T-helper 2 cell (primary cell): ENCODE data around the gene RAP1GAP2.
"Not testable (repeated sequence)": the region's sequence is repeated elsewhere in the genome, so short reads cannot be mapped to it uniquely, and the experiment has no call there.

ENCODE experiments used
- DNase-seq, 5 experiments: peaks; one replicate each; pipeline versions ENCODE4 v3.0.0 to v3.0.0-alpha.2; 2012 to 2022

The RAP1GAP2 gene

GRCh38 chr17:2815781-2816185 lies 19.5 kb downstream of the RAP1GAP2 start:
- DNase-seq = no peak

DNA sequence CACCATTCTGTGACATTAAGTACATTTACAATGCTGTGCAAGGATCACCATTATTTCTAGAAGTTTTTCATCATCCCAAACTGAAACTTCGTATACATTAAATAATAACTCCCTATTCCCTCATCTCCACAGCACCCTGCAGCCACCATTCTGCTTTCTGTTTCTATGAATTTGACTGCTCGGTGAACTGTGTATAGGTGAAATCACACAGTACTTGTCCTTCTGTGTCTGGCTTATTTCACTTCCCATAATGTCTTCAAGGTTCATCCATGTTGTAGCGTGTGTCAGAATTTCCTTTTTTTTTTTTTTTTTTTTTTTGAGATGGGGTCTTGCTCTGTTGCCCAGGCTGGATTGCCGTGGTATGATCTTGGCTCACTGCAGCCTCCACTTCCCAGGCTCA lies 20.4 kb downstream of the RAP1GAP2 start:
- no peak for DNase-seq

- DNase-seq = not testable (repeated sequence)
These were observed 23.1 kb downstream of the RAP1GAP2 start for GRCh38 chr17:2819294-2819693.

DNA sequence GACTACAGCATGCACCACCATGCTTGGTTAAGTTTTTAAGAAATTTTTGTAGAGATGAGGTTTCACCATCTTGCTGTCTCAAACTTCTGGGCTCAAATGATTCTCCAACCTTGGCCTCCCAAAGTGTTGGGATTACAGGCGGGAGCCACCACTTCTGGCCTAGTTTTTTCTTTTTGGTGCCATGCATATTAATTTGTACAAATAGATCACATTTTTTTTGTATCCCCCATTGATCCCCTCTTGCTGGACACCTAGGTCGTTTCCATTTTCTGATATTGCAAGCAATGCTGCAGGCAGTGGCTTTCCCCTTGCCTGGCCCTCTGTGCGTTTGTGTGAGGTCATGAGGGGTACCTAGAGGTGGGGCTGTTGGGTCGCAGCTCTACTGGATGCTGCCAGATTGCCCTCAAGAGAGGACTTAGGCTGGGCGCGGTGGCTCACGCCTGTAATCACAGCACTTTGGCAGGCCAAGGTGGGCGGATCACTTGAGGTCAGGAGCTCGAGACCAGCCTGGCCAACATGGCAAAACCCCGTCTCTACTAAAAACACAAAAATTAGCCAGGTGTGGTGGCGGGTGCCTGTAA lies 23.8 kb downstream of the RAP1GAP2 start:
- no peak for DNase-seq

DNA sequence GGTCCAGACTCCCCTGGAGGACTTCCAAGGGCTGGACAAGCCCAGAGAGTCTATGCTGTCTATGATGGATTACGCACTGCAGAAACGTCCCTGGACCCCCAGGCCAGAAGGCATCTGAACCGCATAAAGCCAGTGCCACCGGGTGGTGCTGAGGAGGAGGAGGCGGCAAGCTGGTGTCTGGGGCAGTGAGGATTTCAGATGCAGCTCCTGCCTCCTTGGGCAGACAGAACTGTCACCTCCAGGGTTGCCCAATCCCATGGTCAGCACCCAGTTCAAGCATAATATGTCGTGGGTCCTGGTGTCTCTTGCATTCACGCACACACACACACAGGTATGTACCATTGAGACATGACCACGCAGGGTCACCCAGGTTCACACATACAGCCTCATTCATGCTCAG lies 25.6 kb downstream of the RAP1GAP2 start:
- no peak for DNase-seq

- no peak for DNase-seq
These were observed 26.1 kb downstream of the RAP1GAP2 start for GRCh38 chr17:2822358-2822757.

- DNase-seq = no peak
These were observed 29.2 kb downstream of the RAP1GAP2 start for GRCh38 chr17:2825253-2825970.

GRCh38 chr17:2828397-2829038 lies 32.3 kb downstream of the RAP1GAP2 start:
- DNase-seq = peak; percentile 54 to 76 (median 67)

GRCh38 chr17:2830678-2831077 lies 34.4 kb downstream of the RAP1GAP2 start:
- no peak for DNase-seq

DNA sequence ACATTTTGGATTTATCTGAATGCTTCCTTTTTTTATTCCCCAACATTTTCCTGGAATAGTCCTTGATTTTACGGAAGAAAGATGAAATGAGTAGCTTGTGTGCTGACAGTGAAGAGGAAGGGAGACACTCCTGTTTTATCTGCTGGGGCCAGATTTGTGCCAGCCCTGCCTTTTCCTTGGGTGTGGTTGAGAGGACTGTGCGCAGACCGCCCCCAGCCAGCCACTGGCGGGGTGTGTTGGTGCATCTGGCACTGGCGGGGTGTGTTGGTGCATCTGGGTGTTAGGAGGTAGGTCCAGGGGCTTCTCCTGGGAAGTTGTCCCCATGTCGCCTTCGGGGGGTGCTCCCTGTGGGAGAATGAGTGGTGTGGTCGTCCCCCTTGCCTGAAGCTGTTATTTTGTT lies 39.5 kb downstream of the RAP1GAP2 start:
- no peak for DNase-seq

- peak in 3 of 5 experiments; percentile 27 to 48 (median 30) for DNase-seq
These were observed 40.9 kb downstream of the RAP1GAP2 start for GRCh38 chr17:2837147-2837561.

GRCh38 chr17:2841606-2842005 lies 45.4 kb downstream of the RAP1GAP2 start:
- no peak for DNase-seq

DNA sequence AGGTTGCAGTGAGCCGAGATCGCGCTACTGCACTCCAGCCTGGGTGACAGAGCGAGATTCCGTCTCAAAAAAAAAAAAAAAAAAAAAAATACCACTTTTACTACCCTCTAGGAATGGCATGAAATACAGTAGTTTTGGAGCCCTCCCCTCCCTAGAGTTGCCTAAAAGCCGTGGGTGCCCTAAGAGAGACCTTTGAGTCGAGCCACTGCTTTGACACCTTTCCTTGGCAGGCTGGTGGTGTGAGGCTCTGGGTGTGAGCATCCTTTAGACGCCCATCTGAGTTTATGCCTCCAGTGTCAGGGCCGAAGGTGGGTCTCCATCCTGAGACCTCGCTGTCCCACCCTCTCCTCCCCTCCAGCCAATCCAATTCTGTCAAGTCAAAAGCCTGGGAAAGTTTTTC lies 46.2 kb downstream of the RAP1GAP2 start:
- no peak for DNase-seq

DNA sequence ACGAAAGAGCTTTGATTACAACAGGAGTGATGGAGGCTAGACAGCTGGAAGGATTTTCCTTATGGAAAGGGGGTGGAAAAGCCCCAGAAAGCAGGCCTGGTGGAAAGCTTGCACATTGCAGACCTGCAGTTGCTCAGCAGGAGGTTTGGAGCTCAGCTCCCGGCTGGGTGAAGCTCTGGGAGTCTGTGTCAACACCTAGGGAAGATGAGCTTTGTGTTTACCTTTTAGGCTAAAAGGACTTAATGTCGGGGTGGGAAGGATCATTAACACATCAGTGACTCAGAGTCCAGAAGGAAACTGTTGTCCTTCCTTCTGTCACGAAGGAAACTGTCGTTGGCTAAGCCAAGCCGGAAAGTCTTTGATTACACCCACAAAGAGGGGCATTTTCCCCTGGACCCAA lies 48.2 kb downstream of the RAP1GAP2 start:
- no peak for DNase-seq

DNA sequence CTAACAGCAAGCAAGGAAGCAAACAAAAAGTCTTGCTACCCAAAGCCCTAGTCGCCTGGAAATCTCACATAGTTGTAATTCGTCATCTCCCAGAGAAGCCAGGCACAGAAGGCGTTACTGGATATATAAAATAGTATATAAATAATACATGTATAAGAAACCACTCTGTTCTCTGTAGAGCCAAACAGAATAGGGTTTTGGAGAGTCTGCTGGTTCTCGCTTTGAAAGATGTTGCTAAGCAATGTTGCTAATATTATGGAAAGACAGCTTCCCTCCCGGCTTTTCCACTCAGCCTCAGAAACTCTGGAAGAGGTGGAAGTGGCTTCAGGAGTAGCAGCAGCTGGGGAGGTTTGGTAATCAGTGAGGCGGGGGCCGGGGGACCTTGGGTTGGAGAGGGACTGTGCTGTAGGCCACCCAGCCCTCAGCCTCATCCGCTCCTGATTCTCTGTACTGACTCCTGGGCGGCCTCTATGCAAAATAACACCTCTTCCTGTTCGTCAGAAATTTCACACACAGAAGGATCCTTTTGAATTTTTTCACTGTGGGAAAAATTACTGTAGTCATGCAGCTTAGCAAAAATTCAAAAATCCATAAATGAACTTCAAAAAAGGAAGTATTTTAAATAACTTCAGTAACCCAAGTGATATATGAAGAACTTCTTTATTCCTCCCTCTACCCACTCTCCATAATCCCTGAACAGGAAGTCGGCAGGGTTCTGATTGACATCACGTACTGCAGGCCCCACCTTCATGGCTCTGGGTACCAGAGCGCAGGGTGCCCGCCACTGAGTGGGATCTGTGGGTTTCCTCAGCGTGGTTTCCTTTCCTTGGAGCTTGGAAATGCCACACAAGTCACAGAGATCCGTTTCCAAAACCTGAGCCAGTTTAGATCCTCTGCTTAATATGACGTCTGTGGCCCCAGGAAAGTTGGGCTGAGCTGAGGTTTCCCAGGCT lies 51.4 kb downstream of the RAP1GAP2 start:
- DNase-seq = no peak

- no peak for DNase-seq
These were observed 53.1 kb downstream of the RAP1GAP2 start for GRCh38 chr17:2849327-2849670.

DNA sequence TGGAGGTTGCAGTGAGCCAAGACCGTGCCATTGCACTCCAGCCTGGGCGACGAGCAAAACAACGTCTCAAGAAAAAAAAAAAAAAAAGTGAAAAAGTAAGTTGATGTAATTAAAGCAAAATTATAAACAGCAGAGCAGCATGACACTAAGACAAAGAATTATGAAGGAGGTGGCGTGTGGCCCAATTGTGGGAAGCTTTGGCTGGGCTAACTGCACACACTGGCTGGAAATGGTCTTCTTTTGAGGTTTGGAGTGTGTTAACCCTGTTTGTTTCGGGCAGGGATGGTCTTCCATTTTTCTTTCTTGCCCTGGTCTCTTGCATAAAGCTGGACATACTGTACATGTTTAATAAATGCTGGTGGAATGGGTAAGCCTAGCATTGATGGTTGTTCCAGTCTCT lies 54.8 kb downstream of the RAP1GAP2 start:
- DNase-seq = no peak

DNA sequence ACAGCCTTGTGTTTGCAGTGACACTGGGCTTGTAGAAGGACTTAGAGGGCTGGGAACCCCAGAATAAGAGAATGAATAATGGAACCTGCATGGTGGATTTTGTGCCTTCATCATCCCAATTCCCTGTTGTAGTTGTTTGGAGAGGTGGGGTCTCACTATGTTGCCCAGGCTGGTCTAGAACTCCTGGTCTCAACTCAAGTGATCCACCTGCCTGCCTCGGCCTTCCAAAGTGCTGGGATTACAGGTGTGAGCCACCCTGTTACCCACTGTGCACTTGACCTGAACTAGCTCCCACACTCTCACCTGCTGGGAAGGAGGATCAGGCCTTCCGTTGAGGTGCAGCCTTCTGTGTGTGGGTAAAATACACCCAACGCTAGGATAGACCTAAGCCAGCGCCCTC lies 55.4 kb downstream of the RAP1GAP2 start:
- no peak for DNase-seq

- DNase-seq = no peak
These were observed 56.0 kb downstream of the RAP1GAP2 start for GRCh38 chr17:2852221-2852620.

DNA sequence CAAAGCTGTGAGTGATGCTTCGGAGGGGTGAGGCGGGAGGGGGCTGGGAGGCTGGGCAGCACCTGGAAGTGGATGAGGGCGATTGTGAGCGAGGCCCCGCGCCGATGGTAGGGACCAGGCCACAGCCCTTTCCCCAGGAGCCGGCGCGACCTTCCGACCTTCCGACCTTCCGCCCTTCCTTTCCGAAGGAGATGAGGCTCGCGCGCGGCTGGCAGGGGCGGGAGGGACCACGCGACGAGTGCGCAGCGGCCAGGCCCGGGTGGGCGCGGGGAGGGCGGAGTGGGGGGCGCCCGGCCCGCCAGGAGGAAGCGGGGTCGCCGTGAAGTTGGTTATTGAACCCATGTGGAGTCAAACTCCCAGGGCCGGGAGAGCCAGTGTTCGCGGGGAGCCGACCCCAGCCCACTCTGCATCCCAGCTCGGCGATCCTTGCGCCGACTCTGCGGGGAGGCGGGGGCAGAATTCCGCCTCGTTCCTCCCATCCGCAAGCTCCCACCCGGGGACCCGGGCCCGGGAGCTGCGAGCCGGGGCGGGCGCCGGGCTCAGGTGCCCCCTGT lies 56.6 kb downstream of the RAP1GAP2 start:
- no peak for DNase-seq

DNA sequence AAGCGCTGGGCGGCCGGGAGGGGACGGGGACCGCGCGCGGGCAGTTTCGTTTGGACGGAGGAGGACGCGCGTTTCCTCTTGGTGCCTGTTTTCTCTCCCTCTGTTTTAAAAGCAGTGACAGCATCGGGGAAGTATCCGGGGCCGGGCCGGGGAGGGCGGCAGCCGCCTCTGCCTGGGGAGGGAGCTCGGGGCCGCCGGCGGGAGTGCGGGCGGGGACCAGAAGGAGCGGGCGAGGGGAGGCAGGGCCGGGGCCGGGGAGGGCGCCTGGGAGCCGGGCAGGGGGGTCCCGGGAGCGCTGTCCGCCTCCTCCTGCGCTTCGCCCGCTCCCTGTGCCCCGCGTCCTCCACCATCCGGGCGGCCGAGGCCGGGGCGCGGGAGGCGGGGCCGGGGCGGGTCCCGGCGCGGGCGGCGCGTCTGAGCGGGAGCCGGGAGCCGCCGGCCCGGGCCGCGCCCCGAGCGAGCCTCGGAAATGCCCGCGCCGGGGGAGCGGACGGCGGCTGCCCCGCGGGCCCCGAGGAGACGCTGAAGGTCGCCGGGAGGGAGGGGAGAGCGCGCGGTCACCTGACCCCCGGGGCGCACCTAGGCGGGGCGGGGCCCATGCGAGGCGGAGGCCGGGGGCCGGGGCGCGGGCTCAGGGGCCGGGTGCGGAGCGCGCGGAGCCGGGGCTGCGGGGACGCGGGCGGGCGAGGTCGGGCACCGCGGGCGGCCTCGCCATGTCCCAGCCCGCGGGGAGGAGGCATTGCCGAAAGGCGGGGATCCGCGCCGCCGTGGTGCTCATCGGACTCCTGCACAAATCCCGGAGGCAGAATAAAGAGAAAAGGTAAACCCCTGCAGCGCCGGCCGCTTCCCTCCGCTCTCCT lies 57.3 kb downstream of the RAP1GAP2 start:
- DNase-seq = peak in 2 of 5 experiments; percentile 10 to 33
